CD14-positive monocyte (primary cell): Measurements from ENCODE around the gene TCF4. TPM values are rescaled to one million over a fixed set of nuclear protein-coding genes. Genes with fewer than 3 reads are reported as not detected.
A peak's percentile ranks its signal among the peaks of the same experiment; 100 is the strongest.

Experiments used
- DNase-seq, 3 donors: peaks; one replicate each; pipeline ENCODE4 v3.0.0-alpha.2; 2011 to 2022
- H2AFZ ChIP-seq: 2 replicates; pipeline ENCODE4 v1.6.0; 2012; ENCODE audit warnings: mild to moderate bottlenecking, low read depth, low read length, inconsistent platforms; ENCODE audit not compliant: insufficient read depth, poor library complexity, severe bottlenecking
- H3K27ac ChIP-seq, 2 donors: 1 replicate in 1 of 2; 2 replicates in 1 of 2; pipeline ENCODE4 v1.5.1; 2012 to 2013; ENCODE audit warnings: low read length in 2 of 2, control low read depth in 1 of 2, inconsistent platforms in 1 of 2, low read depth in 1 of 2, mild to moderate bottlenecking in 1 of 2
- H3K27me3 ChIP-seq, 2 donors: one replicate each; pipeline versions ENCODE4 v1.6.0 to v1.6.1; 2011 to 2013; ENCODE audit warnings: low read length in 2 of 2; ENCODE audit not compliant: control insufficient read depth in 2 of 2, insufficient read depth in 2 of 2
- H3K36me3 ChIP-seq, 2 donors: replicated peaks in 1 of 2; 1 replicate in 1 of 2; 2 replicates in 1 of 2; pipeline versions ENCODE4 v1.5.1 to v1.6.1; 2012 to 2013; ENCODE audit warnings: low read length in 2 of 2, control low read depth in 1 of 2, inconsistent platforms in 1 of 2, mild to moderate bottlenecking in 1 of 2; ENCODE audit not compliant: insufficient read depth in 2 of 2, control insufficient read depth in 1 of 2
- H3K4me1 ChIP-seq, 2 donors: 1 replicate in 1 of 2; 2 replicates in 1 of 2; pipeline versions ENCODE4 v1.5.1 to v1.6.1; 2012 to 2013; ENCODE audit warnings: low read length in 2 of 2, control low read depth in 1 of 2, inconsistent platforms in 1 of 2, mild to moderate bottlenecking in 1 of 2, moderate library complexity in 1 of 2; ENCODE audit not compliant: insufficient read depth in 2 of 2, control insufficient read depth in 1 of 2
- H3K4me2 ChIP-seq: replicated peaks from 2 replicates; pipeline ENCODE3; 2012; ENCODE audit warnings: low read length, moderate library complexity, mild to moderate bottlenecking; ENCODE audit not compliant: poor library complexity, severe bottlenecking; ENCODE audit errors: extremely low read depth
- H3K4me3 ChIP-seq, 3 experiments: fragments of 200-600 bp in 1 of 3; sonication (generic) in 1 of 3; replicated peaks in 1 of 3; 1 replicate in 2 of 3; 2 replicates in 1 of 3; pipeline ENCODE4 v1.5.1; 2011 to 2013; ENCODE audit warnings: low read length in 3 of 3, mild to moderate bottlenecking in 3 of 3, control low read depth in 2 of 3, low read depth in 2 of 3, inconsistent platforms in 1 of 3, moderate library complexity in 1 of 3
- H3K79me2 ChIP-seq: 2 replicates; pipeline ENCODE4 v1.6.0; 2012; ENCODE audit warnings: mild to moderate bottlenecking, control low read depth, inconsistent platforms, low read length, moderate library complexity; ENCODE audit not compliant: insufficient read depth
- H3K9ac ChIP-seq: 2 replicates; pipeline ENCODE4 v1.6.0; 2017; ENCODE audit warnings: low read length, mild to moderate bottlenecking; ENCODE audit not compliant: insufficient read depth, poor library complexity, severe bottlenecking
- H3K9me3 ChIP-seq, 2 donors: replicated peaks in 1 of 2; 1 replicate in 1 of 2; 2 replicates in 1 of 2; pipeline versions ENCODE4 v1.5.1 to v1.6.1; 2012 to 2013; ENCODE audit warnings: low read length in 2 of 2, control low read depth in 1 of 2; ENCODE audit not compliant: control insufficient read depth in 1 of 2, insufficient read depth in 1 of 2
- H4K20me1 ChIP-seq: 2 replicates; pipeline ENCODE4 v1.6.0; 2012; ENCODE audit warnings: mild to moderate bottlenecking, low read length, control low read depth, moderate library complexity; ENCODE audit not compliant: insufficient read depth
- H3K27ac Mint-ChIP-seq, 7 donors: one replicate each; pipeline ENCODE4 v1.8.0; 2020; ENCODE audit warnings: mild to moderate bottlenecking in 7 of 7, mixed read lengths in 7 of 7, moderate library complexity in 6 of 7, inconsistent platforms in 2 of 7
- H3K27me3 Mint-ChIP-seq, 3 donors: one replicate each; pipeline ENCODE4 v1.8.0; 2021 to 2022; ENCODE audit warnings: low read depth in 3 of 3, mild to moderate bottlenecking in 3 of 3, mixed read lengths in 3 of 3, moderate library complexity in 3 of 3, inconsistent platforms in 1 of 3
- H3K36me3 Mint-ChIP-seq, 2 donors: one replicate each; pipeline ENCODE4 v1.8.0; 2020; ENCODE audit warnings: mixed read lengths in 2 of 2, inconsistent platforms in 1 of 2, mild to moderate bottlenecking in 1 of 2
- H3K4me1 Mint-ChIP-seq: one replicate; pipeline ENCODE4 v1.8.0; 2020; ENCODE audit warnings: mild to moderate bottlenecking, mixed read lengths
- H3K4me3 Mint-ChIP-seq, 2 donors: one replicate each; pipeline ENCODE4 v1.8.0; 2020; ENCODE audit warnings: mild to moderate bottlenecking in 2 of 2, mixed read lengths in 2 of 2, moderate library complexity in 1 of 2
- H3K9me3 Mint-ChIP-seq, 7 donors: one replicate each; pipeline ENCODE4 v1.8.0; 2020 to 2022; ENCODE audit warnings: mixed read lengths in 7 of 7, mild to moderate bottlenecking in 6 of 7, moderate library complexity in 6 of 7, inconsistent platforms in 2 of 7
- CTCF ChIP-seq: fragments of 200-600 bp; IDR thresholded peaks from one replicate; pipeline ENCODE4 v1.8.0; 2022; ENCODE audit warnings: antibody characterized with exemption, mild to moderate bottlenecking
- WGBS: methylation state at CpG from one replicate; pipeline ENCODE4 v1.1.5; 2013; ENCODE audit warnings: missing lambda C conversion rate; ENCODE audit not compliant: insufficient coverage; 5-methylcytosine and 5-hydroxymethylcytosine counted together
- intact Hi-C, 2 donors: fragments of 100-400 bp; cut with micrococcal nuclease; formaldehyde crosslinking; loops; one replicate each; pipeline versions ENCODE4 v1.15.0 to v1.15.1; 2023
- polyA plus RNA-seq, 3 donors: library from polyadenylated mRNA; depleted of rRNA in 1 of 3; unstranded in 2 of 3; stranded (reverse) in 1 of 3; fragments of 300-500 nt in 2 of 3; fragments of >200 nt in 1 of 3; fragmentation: Illumina TruSeq in 2 of 3; gene quantifications; 1 replicate in 2 of 3; 2 replicates in 1 of 3; pipeline ENCODE4 v1.2.3, GENCODE V29; 2012 to 2021

Gene TCF4
- polyA plus RNA-seq, 3 donors = 5.9 to 12.9 (median 10.7) TPM

GRCh38 chr18:55559739-55560138 is 28.3 kb downstream of the TCF4 start:
- H3K27me3 ChIP-seq = no peaks in the 10 kb centered on the region
- Mint-ChIP-seq H3K4me3 (no peak overlapping the region), H3K9me3 (peaks cover 0 to 8% (median 1%) of the 10 kb centered on the region in 7 donors), H3K4me1 (no peaks in the 10 kb centered on the region), H3K27ac (no peak overlapping the region), H3K36me3 (peaks cover 0 to 10% of the 10 kb centered on the region in 2 donors), H3K27me3 (no peaks in the 10 kb centered on the region)
- H3K79me2 ChIP-seq = no peaks in the 10 kb centered on the region
- DNase-seq = no peak
- TF ChIP-seq CTCF = no peak
- WGBS = no CpG with 5 or more reads among the region's 2 CpGs
- no peak overlapping the region for H3K4me3 ChIP-seq
- H3K36me3 ChIP-seq = no peaks in the 10 kb centered on the region
- H3K4me1 ChIP-seq = no peaks in the 10 kb centered on the region
- no peaks in the 10 kb centered on the region for H3K9me3 ChIP-seq
- intact Hi-C loops = no loop called here
- no peak overlapping the region for H2AFZ ChIP-seq
- H3K27ac ChIP-seq = no peak overlapping the region
- H3K9ac ChIP-seq = no peak overlapping the region
- H3K4me2 ChIP-seq = no peak overlapping the region
- H4K20me1 ChIP-seq = no peaks in the 10 kb centered on the region

GRCh38 chr18:55557211-55557610 is 30.8 kb downstream of the TCF4 start:
- no peaks in the 10 kb centered on the region for H3K79me2 ChIP-seq
- 60% methylated on average over 1 of the region's 1 CpG for WGBS
- no peak overlapping the region for H2AFZ ChIP-seq
- intact Hi-C loops = no loop called here
- TF ChIP-seq CTCF = no peak
- no peaks in the 10 kb centered on the region for H3K4me1 ChIP-seq
- no peaks in the 10 kb centered on the region for H3K4me1 Mint-ChIP-seq
- H4K20me1 ChIP-seq = no peaks in the 10 kb centered on the region
- H3K27me3 ChIP-seq = no peaks in the 10 kb centered on the region
- H3K4me3 ChIP-seq = no peak overlapping the region
- peak overlapping the region in 1 of 7 donors; percentile 68 for H3K27ac Mint-ChIP-seq
- H3K27ac ChIP-seq = no peak overlapping the region
- H3K4me3 Mint-ChIP-seq = no peak overlapping the region
- no peaks in the 10 kb centered on the region for H3K9me3 ChIP-seq
- peaks cover 0 to 3% of the 10 kb centered on the region in 2 donors for H3K36me3 Mint-ChIP-seq
- H3K4me2 ChIP-seq = no peak overlapping the region
- no peak for DNase-seq
- peaks cover 0 to 3% (median 0%) of the 10 kb centered on the region in 7 donors for H3K9me3 Mint-ChIP-seq
- no peaks in the 10 kb centered on the region for H3K36me3 ChIP-seq
- H3K9ac ChIP-seq = no peak overlapping the region
- H3K27me3 Mint-ChIP-seq = no peaks in the 10 kb centered on the region
